Body of pancreas (tissue), 4 donors: Measurements from ENCODE around the gene ABLIM1.

Experiments used
- POLR2A ChIP-seq, 3 donors: fragments of 450-650 bp; IDR thresholded peaks; one replicate each; pipeline ENCODE4 v1.6.1; 2016; ENCODE audit warnings: antibody characterized with exemption in 3 of 3, mild to moderate bottlenecking in 2 of 3
- TF ChIP-seq, protein P1 (sequence below), 7 experiments: fragments of 450-650 bp in 4 of 7; fragments of 200-600 bp in 3 of 7; sonication (generic) in 3 of 7; IDR thresholded peaks; one replicate each; pipeline ENCODE4 v1.5.1; 2016 to 2019; ENCODE audit warnings: antibody characterized with exemption in 7 of 7

DNA sequence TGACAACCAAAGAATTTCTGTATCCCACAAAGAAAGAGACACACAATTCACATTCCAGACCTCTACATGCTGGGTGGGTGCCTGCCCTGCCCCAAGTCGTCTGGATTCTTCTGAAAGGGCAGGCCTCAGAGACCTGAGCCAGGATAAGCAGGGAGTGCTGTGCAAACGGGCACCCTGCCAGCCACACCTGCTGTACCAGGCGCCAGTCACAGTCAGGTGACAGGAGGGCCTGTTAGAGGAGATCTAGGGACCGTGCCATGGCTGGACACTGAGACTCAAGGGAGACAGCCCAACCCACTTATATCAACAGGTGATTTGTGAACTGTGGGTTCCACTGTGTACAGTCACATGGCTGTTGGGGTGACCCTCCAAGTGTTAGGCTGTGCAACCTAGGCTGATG is 150.6 kb downstream of the ABLIM1 start:
- TF ChIP-seq, protein P1, sequence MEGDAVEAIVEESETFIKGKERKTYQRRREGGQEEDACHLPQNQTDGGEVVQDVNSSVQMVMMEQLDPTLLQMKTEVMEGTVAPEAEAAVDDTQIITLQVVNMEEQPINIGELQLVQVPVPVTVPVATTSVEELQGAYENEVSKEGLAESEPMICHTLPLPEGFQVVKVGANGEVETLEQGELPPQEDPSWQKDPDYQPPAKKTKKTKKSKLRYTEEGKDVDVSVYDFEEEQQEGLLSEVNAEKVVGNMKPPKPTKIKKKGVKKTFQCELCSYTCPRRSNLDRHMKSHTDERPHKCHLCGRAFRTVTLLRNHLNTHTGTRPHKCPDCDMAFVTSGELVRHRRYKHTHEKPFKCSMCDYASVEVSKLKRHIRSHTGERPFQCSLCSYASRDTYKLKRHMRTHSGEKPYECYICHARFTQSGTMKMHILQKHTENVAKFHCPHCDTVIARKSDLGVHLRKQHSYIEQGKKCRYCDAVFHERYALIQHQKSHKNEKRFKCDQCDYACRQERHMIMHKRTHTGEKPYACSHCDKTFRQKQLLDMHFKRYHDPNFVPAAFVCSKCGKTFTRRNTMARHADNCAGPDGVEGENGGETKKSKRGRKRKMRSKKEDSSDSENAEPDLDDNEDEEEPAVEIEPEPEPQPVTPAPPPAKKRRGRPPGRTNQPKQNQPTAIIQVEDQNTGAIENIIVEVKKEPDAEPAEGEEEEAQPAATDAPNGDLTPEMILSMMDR (IDR thresholded peaks at IDR 0.05), result no peak
- no peak for TF ChIP-seq POLR2A (IDR thresholded peaks at IDR 0.05)
